Adrenal gland (tissue), 12 donors: Measurements from ENCODE around the gene TNNI3K. TPM values are rescaled to one million over a fixed set of nuclear protein-coding genes. Genes with fewer than 3 reads are reported as not detected.

Experiments
- DNase-seq, 7 donors: peaks; one replicate each; pipeline ENCODE4 v3.0.0-alpha.2; 2019 to 2020
- H3K27ac ChIP-seq, 5 donors: fragments of 200-600 bp; sonication (generic) in 4 of 5; 1 replicate in 3 of 5; 2 replicates in 2 of 5; pipeline versions ENCODE4 v1.5.1 to v1.8.0; 2016 to 2020; ENCODE audit warnings: mild to moderate bottlenecking in 1 of 5
- H3K27me3 ChIP-seq: fragments of 200-600 bp; 2 replicates; pipeline ENCODE4 v1.8.0; 2021
- H3K36me3 ChIP-seq, 2 donors: fragments of 200-600 bp; replicated peaks in 1 of 2; 1 replicate in 1 of 2; 2 replicates in 1 of 2; pipeline versions ENCODE4 v1.5.1 to v1.8.0; 2018 to 2022
- H3K4me1 ChIP-seq, 2 donors: fragments of 200-600 bp; replicated peaks in 1 of 2; 1 replicate in 1 of 2; 2 replicates in 1 of 2; pipeline versions ENCODE4 v1.5.1 to v1.8.0; 2018 to 2021
- H3K4me3 ChIP-seq, 4 donors: fragments of 200-600 bp; sonication (generic) in 3 of 4; one replicate each; pipeline ENCODE4 v1.5.1; 2016 to 2018
- H3K9me3 ChIP-seq, 3 donors: fragments of 200-600 bp; sonication (generic) in 1 of 3; replicated peaks in 1 of 3; 1 replicate in 2 of 3; 2 replicates in 1 of 3; pipeline versions ENCODE4 v1.5.1 to v1.8.0; 2016 to 2021
- POLR2A ChIP-seq, 2 donors: fragments of 450-650 bp; IDR thresholded peaks; one replicate each; pipeline ENCODE4 v1.6.1; 2017; ENCODE audit warnings: antibody characterized with exemption in 2 of 2, mild to moderate bottlenecking in 2 of 2, moderate library complexity in 1 of 2
- WGBS, 4 donors: extraction: QIAGEN DNeasy Blood & Tissue Kit in 2 of 4; methylation state at CpG; one replicate each; pipeline versions ENCODE4 v1.1.5 to v1.1.7; 2013 to 2017; 5-methylcytosine and 5-hydroxymethylcytosine counted together
- intact Hi-C, 2 donors: fragments of 100-400 bp; cut with DNase I; formaldehyde crosslinking; loops; one replicate each; pipeline versions ENCODE4 v1.14.1 to v1.15.0; 2022 to 2023
- polyA plus RNA-seq, 3 donors: library from polyadenylated mRNA; stranded (reverse); fragments of 200-250 nt in 2 of 3; fragments of 350-450 nt in 1 of 3; fragmentation: Illumina TruSeq in 1 of 3; extraction: RNeasy Lipid Tissue Mini Kit (QIAGEN cat#74804) in 1 of 3; gene quantifications; one replicate each; pipeline ENCODE4 v1.2.3, GENCODE V29; 2013 to 2014
- total RNA-seq, 9 donors: library from RNA; depleted of rRNA in 4 of 9; stranded (reverse); fragments of >200 nt in 4 of 9; fragments of 120-200 nt in 1 of 9; fragmentation: NEBNext Ultra II Directional in 1 of 9; extraction: Animal tissue kit (Norgen Biotek cat#: 25700) in 1 of 9; gene quantifications; one replicate each; pipeline versions ENCODE4 v1.1.0 to v1.2.4, GENCODE V29; 2013 to 2023
- TF ChIP-seq, protein P1 (sequence below), 6 experiments: fragments of 450-650 bp in 4 of 6; fragments of 200-600 bp in 2 of 6; sonication (generic) in 1 of 6; IDR thresholded peaks; 1 replicate in 5 of 6; 2 replicates in 1 of 6; pipeline versions ENCODE4 v1.5.1 to v1.8.0; 2016 to 2021; ENCODE audit warnings: antibody characterized with exemption in 6 of 6, mild to moderate bottlenecking in 2 of 6, moderate library complexity in 1 of 6
- donor health status: healthy with polysubstance abuse.
- donor health status: Bipolar disorder and iron deficiency.
- donor health status: DM: yes; HTN: yes; CAD: no.
- donor health status: DM: no; HTN: no; CAD: no.
- donor health status: DM: no; HTN: no; CAD: no.
- donor health status: DM: yes; HTN: yes; CAD: no.

Gene TNNI3K
- total and polyA plus RNA-seq, 12 donors: 0.88 to 7.9 (median 2.1) TPM

DNA sequence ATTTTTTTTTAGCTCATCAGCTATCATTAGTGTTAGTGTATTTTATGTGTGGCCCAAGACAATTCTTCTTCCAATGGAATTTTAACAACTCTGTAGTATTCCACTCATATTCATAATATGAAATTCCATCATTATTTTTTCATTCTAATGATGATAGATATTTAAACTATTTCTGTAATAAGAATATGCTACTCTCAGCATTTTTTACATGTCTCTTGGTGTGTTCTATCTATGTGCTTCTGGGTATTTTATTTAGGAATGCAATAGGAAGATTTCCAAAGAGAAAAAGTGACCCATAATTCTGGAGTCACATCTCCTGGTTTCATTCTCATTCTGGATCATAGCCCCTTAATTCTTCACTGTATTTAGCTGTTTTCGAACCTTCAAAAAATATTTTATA, 167.7 kb downstream of the TNNI3K start:
- no peak overlapping the region for H3K4me3 ChIP-seq
- H3K4me1 ChIP-seq: no peaks in the 10 kb centered on the region
- intact Hi-C loops: no loop called here
- no peaks in the 10 kb centered on the region for H3K9me3 ChIP-seq
- no peak overlapping the region for H3K27ac ChIP-seq
- 81 to 89% (median 86%) methylated on average over 1 of the region's 1 CpG for WGBS, 4 donors
- H3K36me3 ChIP-seq: no peaks in the 10 kb centered on the region
- no peak for TF ChIP-seq POLR2A (IDR thresholded peaks at IDR 0.05)
- TF ChIP-seq, protein P1, sequence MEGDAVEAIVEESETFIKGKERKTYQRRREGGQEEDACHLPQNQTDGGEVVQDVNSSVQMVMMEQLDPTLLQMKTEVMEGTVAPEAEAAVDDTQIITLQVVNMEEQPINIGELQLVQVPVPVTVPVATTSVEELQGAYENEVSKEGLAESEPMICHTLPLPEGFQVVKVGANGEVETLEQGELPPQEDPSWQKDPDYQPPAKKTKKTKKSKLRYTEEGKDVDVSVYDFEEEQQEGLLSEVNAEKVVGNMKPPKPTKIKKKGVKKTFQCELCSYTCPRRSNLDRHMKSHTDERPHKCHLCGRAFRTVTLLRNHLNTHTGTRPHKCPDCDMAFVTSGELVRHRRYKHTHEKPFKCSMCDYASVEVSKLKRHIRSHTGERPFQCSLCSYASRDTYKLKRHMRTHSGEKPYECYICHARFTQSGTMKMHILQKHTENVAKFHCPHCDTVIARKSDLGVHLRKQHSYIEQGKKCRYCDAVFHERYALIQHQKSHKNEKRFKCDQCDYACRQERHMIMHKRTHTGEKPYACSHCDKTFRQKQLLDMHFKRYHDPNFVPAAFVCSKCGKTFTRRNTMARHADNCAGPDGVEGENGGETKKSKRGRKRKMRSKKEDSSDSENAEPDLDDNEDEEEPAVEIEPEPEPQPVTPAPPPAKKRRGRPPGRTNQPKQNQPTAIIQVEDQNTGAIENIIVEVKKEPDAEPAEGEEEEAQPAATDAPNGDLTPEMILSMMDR (IDR thresholded peaks at IDR 0.05): no peak
- H3K27me3 ChIP-seq: no peaks in the 10 kb centered on the region
- DNase-seq: no peak

DNA sequence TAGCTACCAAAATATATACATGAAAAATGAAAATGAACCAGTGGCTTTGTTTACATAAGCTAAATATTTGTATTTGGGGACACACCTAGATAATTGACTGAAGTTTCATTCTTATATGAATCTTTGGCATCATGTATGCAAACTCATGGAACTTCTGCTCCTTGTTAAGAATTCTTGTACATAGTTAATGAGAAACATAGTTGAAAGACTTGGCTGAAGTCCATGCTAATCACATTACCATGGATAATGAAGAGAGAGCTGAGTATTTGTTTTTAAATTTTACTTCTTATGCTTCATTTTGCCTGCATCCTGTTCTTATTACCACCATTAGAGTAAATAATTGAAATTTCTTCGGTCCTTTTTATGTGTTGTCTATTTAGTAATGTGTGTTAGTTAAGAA, 168.4 kb downstream of the TNNI3K start:
- Histone ChIP-seq H3K4me3 (no peak overlapping the region), H3K36me3 (no peaks in the 10 kb centered on the region), H3K27ac (no peak overlapping the region), H3K9me3 (no peaks in the 10 kb centered on the region), H3K27me3 (no peaks in the 10 kb centered on the region), H3K4me1 (no peaks in the 10 kb centered on the region)
- intact Hi-C loops: no loop called here
- DNase-seq: no peak
- WGBS, 4 donors: 81 to 85% (median 84%) methylated on average over 1 of the region's 1 CpG
- TF ChIP-seq, protein P1 (IDR thresholded peaks at IDR 0.05): no peak
- no peak for TF ChIP-seq POLR2A (IDR thresholded peaks at IDR 0.05)

DNA sequence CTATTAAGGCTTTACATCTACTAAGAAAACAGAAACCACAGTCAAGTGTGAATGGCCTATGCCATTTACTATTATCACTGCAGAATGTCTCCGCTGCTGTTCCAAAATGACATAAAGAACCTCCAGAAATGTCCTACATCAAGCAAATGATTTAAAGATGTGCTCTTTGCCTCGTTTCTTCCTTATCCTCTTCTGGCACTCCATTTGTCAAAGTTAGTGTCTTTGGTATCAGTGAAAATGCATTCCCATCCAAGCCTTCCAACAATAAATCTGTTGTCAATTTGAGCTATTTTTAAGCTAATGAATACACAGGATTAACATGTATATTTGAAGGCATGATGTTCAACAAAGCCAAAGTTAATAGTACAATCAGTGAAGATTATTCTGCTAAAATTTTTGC, 171.6 kb downstream of the TNNI3K start:
- 32 to 63% (median 51%) methylated on average over 2 of the region's 2 CpGs for WGBS, 4 donors
- H3K27ac ChIP-seq: no peak overlapping the region
- H3K36me3 ChIP-seq: no peaks in the 10 kb centered on the region
- no peak for TF ChIP-seq POLR2A (IDR thresholded peaks at IDR 0.05)
- TF ChIP-seq, protein P1 (IDR thresholded peaks at IDR 0.05): no peak
- intact Hi-C loops: no loop called here
- no peaks in the 10 kb centered on the region for H3K27me3 ChIP-seq
- H3K4me3 ChIP-seq: no peak overlapping the region
- no peak for DNase-seq
- H3K9me3 ChIP-seq: no peaks in the 10 kb centered on the region
- H3K4me1 ChIP-seq: no peaks in the 10 kb centered on the region

DNA sequence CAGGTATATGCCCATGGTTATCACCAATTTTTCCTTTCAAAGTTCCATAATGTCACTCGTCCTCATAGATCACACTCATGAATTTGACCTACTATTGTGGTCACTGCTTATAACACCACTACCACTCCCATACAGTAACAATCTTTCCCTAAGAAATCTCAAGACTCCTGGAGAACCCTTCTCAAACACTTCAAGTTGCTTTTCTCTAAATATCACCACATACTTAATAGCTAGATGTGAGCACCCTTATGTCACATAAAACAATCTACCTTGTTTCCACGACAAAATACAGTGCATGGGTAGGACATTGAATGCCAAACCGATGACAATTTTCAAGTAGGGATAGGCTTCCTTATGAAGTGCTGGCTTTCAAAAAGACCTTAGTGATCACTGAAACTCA, 172.7 kb downstream of the TNNI3K start:
- TF ChIP-seq POLR2A (IDR thresholded peaks at IDR 0.05): no peak
- TF ChIP-seq, protein P1 (IDR thresholded peaks at IDR 0.05): no peak
- no peaks in the 10 kb centered on the region for H3K9me3 ChIP-seq
- 71 to 87% (median 79%) methylated on average over 3 of the region's 3 CpGs for WGBS, 4 donors
- no peak overlapping the region for H3K4me3 ChIP-seq
- no peak for DNase-seq
- H3K27me3 ChIP-seq: no peaks in the 10 kb centered on the region
- intact Hi-C loops: no loop called here
- no peaks in the 10 kb centered on the region for H3K36me3 ChIP-seq
- H3K27ac ChIP-seq: no peak overlapping the region
- no peaks in the 10 kb centered on the region for H3K4me1 ChIP-seq
